ENCODE results near the gene STAT4.

The STAT4 gene

DNA sequence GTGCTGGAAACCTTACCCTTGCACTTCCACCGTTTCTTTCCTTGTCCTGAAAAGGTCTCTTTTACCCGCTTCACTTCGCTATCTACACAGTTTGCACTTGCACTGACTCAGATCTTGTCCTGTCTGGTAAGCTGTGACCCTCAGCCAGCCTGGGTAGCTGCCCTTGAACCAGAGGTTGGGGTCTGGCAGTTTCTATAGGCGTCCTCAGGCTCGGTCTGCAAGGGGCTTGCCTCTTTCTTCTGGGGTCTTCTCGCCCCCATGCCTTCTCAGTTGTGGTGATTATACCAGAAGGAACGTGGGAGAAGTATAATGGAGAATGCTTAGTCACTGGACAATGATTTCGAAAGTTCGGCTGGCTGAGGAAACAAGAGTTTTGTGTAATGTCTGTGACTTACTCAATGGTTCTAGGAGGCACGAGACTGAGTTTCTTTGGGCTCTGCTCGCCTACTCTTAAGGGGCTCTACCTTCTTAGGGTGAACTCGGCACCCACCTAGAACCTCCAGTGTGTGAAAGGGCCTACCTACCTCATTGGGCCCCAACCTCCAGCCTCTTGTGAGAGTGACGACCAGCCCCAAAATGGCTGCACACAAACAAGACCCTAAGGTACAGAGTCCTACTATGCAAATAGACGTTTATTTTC lies 129.9 kb downstream of the STAT4 start:
- peak overlapping the region; percentile 95 for H3K4me3 ChIP-seq (ENCODE audit: low read depth, low read length)
- peak overlapping the region; percentile 61 for H3K27ac ChIP-seq
- H2AFZ ChIP-seq = peak overlapping the region; percentile 83
- H3K9me3 ChIP-seq (ENCODE audit: control insufficient read depth, low read length) = no peaks in the 10 kb centered on the region
- TF ChIP-seq, protein P1, sequence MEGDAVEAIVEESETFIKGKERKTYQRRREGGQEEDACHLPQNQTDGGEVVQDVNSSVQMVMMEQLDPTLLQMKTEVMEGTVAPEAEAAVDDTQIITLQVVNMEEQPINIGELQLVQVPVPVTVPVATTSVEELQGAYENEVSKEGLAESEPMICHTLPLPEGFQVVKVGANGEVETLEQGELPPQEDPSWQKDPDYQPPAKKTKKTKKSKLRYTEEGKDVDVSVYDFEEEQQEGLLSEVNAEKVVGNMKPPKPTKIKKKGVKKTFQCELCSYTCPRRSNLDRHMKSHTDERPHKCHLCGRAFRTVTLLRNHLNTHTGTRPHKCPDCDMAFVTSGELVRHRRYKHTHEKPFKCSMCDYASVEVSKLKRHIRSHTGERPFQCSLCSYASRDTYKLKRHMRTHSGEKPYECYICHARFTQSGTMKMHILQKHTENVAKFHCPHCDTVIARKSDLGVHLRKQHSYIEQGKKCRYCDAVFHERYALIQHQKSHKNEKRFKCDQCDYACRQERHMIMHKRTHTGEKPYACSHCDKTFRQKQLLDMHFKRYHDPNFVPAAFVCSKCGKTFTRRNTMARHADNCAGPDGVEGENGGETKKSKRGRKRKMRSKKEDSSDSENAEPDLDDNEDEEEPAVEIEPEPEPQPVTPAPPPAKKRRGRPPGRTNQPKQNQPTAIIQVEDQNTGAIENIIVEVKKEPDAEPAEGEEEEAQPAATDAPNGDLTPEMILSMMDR (IDR thresholded peaks at IDR 0.05) = no peak
- no peaks in the 10 kb centered on the region for H3K4me1 ChIP-seq
- no peaks in the 10 kb centered on the region for H3K36me3 ChIP-seq (ENCODE audit: control insufficient read depth, insufficient read depth, low read length)
- no peak overlapping the region for H3K9ac ChIP-seq
- no peaks in the 10 kb centered on the region for H3K79me2 ChIP-seq
- H3K4me2 ChIP-seq (ENCODE audit: low read length) = peak overlapping the region; percentile 99
- H3K27me3 ChIP-seq (ENCODE audit: control insufficient read depth, insufficient read depth, low read length) = no peaks in the 10 kb centered on the region

DNA sequence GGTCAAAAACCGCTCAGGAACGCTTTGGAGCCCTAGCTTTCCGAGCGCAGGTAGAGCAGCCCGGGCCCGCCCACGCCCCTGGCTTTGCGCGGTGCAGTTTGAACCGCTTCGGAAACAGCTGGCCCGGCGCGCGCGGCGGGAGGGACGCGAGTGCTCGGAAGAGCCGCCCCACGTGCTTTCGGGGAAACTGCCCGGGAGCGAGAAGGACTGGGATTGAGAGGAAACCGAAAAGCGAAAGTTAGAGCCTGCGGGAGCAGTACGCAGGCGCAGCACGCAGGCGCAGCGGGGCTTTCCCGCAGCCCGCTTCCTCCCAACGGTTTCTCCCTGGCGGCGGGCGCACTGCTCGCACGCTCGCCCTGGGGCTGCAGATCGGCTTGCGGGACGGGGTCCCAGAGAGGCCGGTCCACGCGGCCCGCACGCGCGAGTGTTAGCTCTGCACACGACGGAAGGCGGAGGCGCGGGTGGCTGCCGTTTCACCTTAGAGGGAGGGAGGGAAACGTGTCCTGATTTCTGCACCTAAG lies 130.5 kb downstream of the STAT4 start:
- Histone ChIP-seq H3K36me3 (ENCODE audit: control insufficient read depth, insufficient read depth, low read length) (no peaks in the 10 kb centered on the region), H3K4me1 (no peaks in the 10 kb centered on the region), H3K79me2 (no peaks in the 10 kb centered on the region), H3K27ac (peak overlapping the region; percentile 61), H3K4me3 (ENCODE audit: low read depth, low read length) (peak overlapping the region; percentile 95), H3K27me3 (ENCODE audit: control insufficient read depth, insufficient read depth, low read length) (no peaks in the 10 kb centered on the region), H3K9ac (no peak overlapping the region), H3K9me3 (ENCODE audit: control insufficient read depth, low read length) (no peaks in the 10 kb centered on the region), H3K4me2 (ENCODE audit: low read length) (peak overlapping the region; percentile 99), H2AFZ (peak overlapping the region; percentile 83)
- TF ChIP-seq, protein P1 (IDR thresholded peaks at IDR 0.05) = no peak

DNA sequence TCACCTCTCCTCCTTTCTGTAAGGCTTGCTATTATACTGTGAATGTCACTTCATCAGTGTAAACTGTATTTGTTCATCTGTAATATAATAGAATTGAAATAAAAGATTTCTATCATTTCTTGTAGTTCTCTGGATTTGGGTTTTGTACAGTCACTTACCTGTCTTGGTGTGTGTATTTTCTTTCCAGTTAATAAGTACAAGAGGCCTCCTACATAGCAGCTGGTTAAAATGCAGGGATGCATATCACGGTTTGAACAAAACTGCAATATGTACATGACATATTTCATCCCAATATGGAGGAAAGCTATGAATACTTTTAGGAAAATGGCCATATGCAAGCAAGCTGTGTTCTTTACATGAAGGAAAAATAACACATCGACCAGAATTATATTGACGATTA lies 131.4 kb downstream of the STAT4 start:
- Histone ChIP-seq H3K27ac (no peak overlapping the region), H3K27me3 (ENCODE audit: control insufficient read depth, insufficient read depth, low read length) (no peaks in the 10 kb centered on the region), H3K4me1 (peaks cover 4% of the 10 kb centered on the region), H3K36me3 (ENCODE audit: control insufficient read depth, insufficient read depth, low read length) (no peaks in the 10 kb centered on the region), H3K79me2 (no peaks in the 10 kb centered on the region), H3K9ac (no peak overlapping the region), H3K9me3 (ENCODE audit: control insufficient read depth, low read length) (no peaks in the 10 kb centered on the region), H3K4me2 (ENCODE audit: low read length) (no peak overlapping the region), H3K4me3 (ENCODE audit: low read depth, low read length) (no peak overlapping the region), H2AFZ (no peak overlapping the region)
- TF ChIP-seq, protein P1 (IDR thresholded peaks at IDR 0.05) = no peak

DNA sequence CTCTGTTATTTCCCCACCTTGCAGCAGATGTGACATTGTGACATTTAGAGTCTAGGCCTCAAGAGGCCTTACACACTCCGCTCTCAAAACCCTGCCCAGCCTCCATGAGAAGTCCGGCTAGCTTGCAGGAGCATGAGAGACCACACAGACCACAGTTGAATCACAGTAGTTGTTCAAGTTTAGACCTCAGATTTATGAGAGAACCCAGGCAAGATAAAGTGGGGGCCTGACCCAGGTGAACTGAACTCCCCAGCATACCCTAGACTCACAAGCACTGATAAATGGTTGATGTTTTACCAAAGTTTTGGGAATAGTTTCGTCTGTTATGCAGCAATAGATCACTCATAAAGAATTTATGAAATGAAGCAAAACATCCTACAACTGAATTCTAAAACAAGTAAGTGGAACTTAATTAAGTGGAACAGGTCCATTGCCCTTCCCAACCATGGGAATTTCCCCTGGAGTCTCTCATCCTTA lies 132.1 kb downstream of the STAT4 start:
- peaks cover 4% of the 10 kb centered on the region for H3K4me1 ChIP-seq
- no peak overlapping the region for H3K27ac ChIP-seq
- TF ChIP-seq, protein P1 (IDR thresholded peaks at IDR 0.05) = no peak
- no peak overlapping the region for H3K4me3 ChIP-seq (ENCODE audit: low read depth, low read length)
- H3K27me3 ChIP-seq (ENCODE audit: control insufficient read depth, insufficient read depth, low read length) = no peaks in the 10 kb centered on the region
- H2AFZ ChIP-seq = no peak overlapping the region
- H3K9ac ChIP-seq = no peak overlapping the region
- no peaks in the 10 kb centered on the region for H3K79me2 ChIP-seq
- H3K4me2 ChIP-seq (ENCODE audit: low read length) = no peak overlapping the region
- H3K36me3 ChIP-seq (ENCODE audit: control insufficient read depth, insufficient read depth, low read length) = no peaks in the 10 kb centered on the region
- H3K9me3 ChIP-seq (ENCODE audit: control insufficient read depth, low read length) = no peaks in the 10 kb centered on the region

DNA sequence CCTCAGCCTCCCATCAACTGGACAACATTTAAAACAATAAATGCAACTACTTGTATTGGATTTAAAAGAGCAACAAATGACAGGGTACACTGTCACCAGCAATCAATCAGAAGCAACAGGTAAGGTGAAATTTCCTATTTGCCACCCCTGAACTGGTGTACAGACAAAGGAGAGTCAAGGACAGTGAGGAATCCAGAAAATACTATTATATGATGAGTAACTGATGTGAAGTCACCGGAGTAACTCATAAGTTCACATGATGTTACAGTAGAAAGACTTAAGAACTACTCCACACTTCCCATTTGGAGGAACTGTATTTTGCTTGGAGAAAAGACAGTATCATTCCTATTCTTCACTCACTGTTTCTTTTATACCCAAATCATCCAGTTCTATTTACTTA lies 132.7 kb downstream of the STAT4 start:
- Histone ChIP-seq H3K79me2 (peaks cover 5% of the 10 kb centered on the region), H3K4me1 (peaks cover 7% of the 10 kb centered on the region), H3K9me3 (ENCODE audit: control insufficient read depth, low read length) (no peaks in the 10 kb centered on the region), H3K4me2 (ENCODE audit: low read length) (no peak overlapping the region), H2AFZ (no peak overlapping the region), H3K4me3 (ENCODE audit: low read depth, low read length) (no peak overlapping the region), H3K27me3 (ENCODE audit: control insufficient read depth, insufficient read depth, low read length) (no peaks in the 10 kb centered on the region), H3K27ac (no peak overlapping the region), H3K36me3 (ENCODE audit: control insufficient read depth, insufficient read depth, low read length) (no peaks in the 10 kb centered on the region), H3K9ac (no peak overlapping the region)
- TF ChIP-seq, protein P1 (IDR thresholded peaks at IDR 0.05) = no peak

Data from parathyroid adenoma (tissue), 2 donors.